SU-DHL-6 (cell line): ENCODE data around the gene DENND2A.

Experiments used
- CTCF ChIP-seq: fragments of 200-600 bp; sonication (generic); IDR thresholded peaks from one replicate; pipeline ENCODE4 v1.5.1; 2017; ENCODE audit warnings: antibody characterized with exemption, mild to moderate bottlenecking, low read length, moderate library complexity; ENCODE audit not compliant: insufficient read depth, poor library complexity, severe bottlenecking
- EZH2phosphoT487 ChIP-seq: fragments of 200-600 bp; sonication (generic), shearing (Covaris generic); conservative IDR thresholded peaks from 2 replicates; pipeline ENCODE4 v1.6.1; 2018; ENCODE audit warnings: mild to moderate bottlenecking, antibody characterized with exemption, low read length, moderate library complexity, mixed read lengths

- no peak for TF ChIP-seq CTCF
- no peak for TF ChIP-seq EZH2phosphoT487
These were observed 5.3 kb downstream of the DENND2A start for GRCh38 chr7:140635345-140635744.
